SIG-M5 (cell line): ENCODE results near the gene POLE.

Source experiments
- DNase-seq: peaks from one replicate; lab custom pipeline; 2025; lab: John Stamatoyannopoulos, UW

POLE gene

DNA sequence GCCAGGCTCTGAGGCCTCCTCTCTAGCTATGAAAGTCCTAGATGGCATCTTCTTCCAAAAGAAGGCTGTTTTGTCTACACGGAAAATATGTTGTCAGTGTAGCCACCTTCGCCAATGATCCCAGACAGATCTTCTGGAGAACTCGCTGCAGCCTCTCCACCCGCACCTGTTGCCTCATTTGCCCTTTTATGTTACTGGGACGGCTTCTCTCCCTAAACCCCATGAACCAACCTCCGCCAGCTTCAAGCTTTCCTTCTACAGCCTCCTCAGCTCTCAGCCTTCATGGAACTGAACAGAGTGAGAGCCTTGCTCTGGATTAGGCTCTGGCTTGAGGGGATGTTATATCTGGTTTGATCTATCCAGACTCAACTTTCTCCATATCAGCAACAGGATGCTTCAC lies 57.8 kb downstream of the POLE start:
- DNase-seq, result no peak

DNA sequence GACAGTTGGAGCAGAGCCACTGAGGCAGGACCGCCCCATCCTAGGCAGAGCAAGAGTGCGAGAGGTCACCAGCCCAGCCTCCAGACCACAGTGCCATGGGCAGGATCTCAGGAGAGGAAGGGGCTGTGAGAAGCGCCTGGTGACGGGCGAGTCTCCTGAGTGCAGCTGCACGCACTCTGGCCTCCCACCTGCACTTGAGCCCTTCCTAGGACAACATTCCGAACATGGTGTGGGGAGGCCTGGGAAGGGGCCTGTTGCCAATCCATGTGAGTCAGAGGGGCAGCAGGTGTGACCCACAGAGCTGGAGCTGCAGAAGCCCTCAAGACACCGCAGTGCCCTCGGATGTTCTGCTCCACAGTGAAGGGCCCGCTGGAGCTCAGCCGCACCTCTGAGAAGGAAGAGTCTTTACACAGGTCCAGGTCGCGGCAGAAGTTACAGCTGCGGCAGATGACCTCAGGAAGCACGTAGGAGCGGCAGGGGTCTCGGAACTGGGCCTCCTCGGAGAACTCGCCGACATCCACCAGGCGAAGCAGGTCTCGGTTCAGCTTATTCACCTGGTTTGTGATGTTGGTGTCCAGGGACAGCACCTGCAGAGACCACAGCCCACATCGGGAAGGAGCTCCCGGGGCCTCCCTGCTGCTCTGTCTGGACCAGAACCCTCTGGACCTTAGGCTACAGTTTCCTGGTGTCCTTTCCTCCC lies 61.3 kb downstream of the POLE start:
- no peak for DNase-seq

DNA sequence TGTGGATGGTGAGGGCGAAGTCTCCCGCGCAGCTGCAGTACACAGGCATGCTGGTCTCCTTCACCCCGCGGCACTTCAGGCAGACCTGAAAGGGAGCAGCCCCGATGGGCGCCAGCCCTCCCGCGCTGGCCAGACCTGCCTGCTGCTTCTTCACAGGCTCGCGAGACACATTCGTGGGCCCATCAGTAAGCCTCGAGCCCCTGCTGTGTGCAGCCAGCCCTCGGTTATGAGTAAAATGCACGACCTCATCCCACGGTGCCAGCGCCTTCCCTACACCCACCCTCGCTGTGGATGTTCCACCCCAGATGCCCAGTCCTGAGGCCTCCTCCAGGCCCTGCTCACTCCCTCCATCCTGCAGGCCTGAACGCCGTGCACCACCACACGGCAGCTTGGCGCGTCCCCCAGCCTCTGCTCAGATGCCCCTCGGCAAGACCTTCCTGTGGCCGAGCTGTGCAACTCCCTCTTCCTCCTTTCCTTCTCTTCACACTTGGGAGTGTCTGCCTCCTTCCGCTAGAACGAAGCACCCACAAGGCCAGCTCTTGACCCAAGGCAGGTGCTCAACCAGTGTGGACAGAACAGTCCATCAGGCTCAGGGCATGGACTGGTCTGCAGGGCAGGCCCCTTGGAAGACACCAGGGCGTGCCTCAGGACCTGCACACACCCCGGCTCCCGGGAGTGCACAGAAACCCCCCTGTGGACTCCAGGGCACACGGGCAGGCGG lies 62.1 kb downstream of the POLE start:
- no peak for DNase-seq

DNA sequence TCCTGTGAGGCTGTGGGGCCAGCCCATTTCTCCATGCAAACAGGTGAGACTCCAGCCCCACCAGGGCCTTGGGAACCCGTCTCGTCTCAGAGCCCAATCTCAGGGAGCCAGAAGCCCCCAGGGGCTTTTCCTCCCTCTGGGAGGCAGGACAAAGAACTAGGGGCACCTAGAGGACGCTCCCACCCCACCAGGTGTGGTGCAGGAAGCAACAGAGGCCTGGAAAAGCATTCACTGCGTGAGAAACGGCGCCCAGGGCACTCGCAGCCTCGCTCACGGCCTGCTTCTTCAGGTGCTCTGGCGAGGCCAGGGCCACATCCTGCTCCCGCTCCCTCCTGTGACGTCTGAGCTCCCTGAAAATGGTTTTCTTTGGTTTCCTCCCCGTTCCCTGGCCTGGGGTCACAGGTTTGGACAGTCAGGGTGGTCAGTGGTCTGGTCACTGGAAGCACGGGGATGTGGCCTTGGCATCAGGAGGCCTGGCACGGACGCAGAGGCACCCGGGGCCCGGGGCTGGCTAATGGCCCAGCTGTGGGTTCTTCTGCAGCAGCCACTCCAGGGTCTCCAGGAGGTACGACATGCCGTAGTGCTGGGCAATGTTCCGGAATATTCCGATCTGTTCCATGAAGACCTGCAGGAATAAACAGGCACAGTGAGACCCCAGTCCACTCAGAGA lies 62.8 kb downstream of the POLE start:
- DNase-seq, result no peak

DNA sequence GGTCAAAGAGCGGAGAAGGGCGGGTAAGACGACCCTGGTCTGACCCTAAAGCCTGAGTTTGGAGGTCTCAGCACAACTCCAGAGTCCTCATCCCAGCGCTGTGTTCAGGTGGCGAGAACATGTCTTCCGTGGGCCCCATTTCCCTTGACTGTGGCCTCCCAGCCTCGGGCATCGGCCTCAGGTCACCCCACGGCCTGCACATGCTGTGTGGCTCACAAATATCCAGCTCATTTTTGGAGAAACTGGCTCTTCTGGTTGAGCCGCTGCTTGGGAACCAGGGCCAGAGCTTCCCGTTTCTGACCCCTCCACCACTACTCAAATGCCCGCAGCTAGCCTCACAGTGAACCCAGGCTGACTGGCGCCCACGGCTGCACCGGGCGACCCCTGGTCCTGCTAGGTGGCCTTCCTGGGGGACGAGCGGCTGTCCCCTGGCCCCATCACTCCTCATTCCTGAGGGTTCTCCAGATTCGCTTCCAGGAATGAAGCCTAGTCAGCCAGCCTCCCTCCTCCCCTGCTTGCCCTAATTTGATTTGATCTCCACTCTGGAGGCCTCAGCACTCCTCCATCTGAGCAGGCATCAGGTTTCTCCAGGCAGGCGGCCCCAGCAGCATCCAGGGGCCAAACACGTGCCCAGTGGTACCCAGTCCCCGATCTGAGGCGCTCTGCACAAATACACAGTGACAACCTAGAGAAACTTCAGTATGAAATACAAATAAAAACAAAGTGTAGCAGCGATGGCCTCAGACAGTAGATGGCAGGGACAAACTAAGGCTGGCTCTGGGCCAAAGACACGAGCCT lies 63.9 kb downstream of the POLE start:
- DNase-seq, result no peak

DNA sequence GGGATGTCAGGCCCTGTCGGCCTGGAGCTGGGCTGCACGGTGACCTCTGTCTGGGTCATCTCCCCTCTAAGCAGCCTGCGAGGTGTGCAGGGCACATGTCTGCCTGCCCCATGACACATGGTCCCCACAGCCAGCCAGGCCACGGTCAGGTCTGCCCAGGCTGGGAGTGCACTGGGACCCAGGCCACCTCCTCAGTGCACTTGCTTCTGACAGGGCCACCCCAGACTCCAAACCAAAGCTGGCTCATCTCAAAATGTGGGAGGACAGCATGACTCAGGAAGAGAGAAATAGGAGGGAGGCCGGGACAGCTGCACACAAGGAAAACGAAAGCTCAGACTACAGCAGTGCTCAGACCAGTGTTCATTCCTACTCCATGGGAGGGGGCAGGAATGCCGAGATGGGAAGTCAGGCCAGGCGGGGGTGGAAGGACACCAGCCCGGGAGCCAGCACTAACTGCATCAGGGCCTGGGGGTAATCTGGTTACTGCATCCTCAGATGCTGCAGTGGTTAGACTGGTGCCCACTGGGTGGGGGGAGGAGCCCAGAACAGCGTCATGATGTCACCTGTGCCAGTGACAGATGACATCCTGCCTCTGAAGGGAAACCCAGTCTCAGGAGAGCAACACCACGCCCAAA lies 64.6 kb downstream of the POLE start:
- no peak for DNase-seq

DNA sequence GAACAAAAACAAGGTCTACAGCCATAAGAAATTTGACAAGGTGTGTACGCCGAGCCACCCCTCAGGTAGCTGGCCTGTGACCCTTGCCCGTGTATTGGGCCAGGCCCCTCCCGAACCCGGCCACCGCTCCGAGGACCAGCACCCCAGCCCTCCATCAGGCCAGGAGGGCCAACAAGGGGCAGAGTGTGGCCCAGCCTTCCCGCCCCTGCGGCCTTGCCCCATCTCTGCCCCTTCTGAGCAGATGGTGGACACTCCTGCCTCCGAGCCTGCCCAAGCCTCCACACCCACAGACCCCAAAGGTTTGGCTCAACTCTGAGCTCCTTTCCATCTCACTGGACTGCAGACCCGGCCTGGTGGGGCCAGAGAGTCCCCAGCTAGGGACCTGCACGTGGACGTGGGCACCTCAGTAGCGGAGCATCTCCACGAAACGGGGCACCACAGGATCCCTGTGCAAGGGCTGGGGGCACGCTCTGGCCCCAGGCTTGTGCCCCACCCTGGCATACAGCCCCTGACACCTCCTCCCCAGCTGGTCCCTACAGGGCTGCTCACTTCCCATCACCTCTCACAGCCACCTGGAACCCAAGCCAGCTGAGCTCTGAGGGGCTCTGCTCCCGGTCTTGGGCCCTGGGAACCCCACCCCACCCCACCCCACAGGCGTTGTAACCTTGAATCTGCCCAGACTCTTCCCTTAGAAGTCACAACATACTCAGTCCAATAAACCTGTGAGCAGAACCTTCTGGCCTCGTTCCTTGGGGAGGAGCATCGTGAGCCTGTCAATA lies 65.3 kb downstream of the POLE start:
- DNase-seq, result no peak

DNA sequence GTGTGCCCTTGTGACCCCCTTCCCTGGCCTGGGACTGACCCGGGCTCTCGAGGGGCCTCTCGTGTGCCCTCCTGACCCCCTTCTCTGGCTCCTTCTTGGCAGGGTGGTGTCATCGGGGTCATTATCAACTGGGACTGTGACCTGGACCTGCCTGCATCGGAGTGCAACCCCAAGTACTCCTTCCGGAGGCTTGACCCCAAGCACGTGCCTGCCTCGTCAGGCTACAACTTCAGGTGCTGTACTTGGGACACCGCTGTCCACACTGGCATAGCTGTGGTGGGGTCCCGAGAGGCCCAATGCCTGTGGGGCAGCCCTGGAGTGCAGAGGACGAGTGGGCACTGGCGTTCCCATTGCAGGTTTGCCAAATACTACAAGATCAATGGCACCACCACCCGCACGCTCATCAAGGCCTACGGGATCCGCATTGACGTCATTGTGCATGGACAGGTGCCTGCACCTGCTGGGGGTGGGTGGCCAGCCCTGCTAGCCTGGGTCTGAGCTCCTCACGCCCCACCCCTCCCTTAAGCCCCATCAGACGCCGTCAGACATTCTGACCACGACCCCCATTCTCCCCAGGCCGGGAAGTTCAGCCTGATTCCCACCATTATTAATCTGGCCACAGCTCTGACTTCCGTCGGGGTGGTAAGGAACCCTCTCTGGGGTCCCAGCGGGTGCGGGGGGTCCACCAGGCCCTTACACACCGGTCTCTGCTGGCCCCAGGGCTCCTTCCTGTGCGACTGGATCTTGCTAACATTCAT lies 66.1 kb downstream of the POLE start:
- DNase-seq, result no peak

DNA sequence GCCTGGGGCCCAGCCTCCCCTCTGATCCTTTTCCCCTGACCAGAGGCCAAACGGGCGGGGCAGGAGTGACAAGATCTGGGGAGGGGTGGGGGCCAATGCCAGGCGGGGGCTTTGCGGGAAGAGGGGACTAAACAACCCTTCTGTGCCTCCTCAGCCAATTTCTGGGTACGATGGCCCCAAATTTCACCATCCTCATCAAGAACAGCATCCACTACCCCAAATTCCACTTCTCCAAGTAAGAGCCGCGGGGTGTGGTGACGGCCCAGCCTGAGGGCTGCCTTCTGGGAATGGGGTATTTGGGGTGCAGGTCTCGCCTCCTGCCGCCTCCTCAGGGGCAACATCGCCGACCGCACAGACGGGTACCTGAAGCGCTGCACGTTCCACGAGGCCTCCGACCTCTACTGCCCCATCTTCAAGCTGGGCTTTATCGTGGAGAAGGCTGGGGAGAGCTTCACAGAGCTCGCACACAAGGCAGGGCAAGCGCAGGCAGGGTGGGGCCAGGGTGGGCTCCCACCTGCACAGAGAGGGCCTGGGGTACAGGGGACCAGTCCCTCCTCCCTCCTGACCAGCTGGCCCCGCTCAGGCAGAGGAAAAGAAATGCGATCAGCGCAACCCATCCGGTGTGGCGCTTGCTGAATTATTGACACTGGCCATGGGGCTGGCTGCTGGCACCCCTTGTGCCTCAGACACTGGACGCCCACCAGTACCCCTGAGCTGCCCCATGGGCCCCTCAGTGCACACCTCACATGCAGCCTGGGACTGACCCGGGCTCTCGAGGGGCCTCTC lies 66.8 kb downstream of the POLE start:
- DNase-seq, result no peak

DNA sequence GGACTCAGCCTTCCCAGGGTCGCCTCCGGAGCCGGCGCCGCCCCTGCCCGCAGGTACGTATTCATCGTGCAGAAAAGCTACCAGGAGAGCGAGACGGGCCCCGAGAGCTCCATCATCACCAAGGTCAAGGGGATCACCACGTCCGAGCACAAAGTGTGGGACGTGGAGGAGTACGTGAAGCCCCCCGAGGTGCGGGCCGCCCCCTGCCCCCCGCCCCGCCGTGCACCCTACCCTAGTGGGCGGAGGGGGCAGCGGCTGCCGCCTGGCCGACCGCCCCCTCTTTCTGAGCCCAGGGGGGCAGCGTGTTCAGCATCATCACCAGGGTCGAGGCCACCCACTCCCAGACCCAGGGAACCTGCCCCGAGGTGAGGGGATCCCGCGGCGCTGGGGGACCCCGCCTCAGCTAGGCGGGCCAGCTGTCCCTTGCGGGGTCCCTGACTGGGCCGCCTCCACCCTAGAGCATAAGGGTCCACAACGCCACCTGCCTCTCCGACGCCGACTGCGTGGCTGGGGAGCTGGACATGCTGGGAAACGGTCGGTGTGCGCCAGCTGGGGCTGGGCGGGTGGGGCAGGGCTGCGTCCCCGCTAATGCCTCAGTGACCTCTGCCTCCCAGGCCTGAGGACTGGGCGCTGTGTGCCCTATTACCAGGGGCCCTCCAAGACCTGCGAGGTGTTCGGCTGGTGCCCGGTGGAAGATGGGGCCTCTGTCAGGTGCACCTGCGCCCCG lies 67.6 kb downstream of the POLE start:
- no peak for DNase-seq

DNA sequence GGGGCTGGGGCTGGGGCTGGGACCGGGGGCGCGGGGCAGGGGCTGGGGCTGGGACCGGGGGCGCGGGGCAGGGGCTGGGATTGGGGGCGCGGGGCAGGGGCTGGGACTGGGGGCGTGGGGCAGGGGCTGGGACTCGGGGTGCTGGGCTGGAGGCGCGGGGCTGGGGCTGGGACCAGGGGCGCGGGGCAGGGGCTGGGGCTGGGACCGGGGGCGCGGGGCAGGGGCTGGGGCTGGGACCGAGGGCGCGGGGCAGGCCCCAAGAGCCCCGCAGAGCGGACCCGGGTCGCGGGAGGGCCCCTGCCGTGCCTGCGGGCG lies 68.1 kb downstream of the POLE start:
- DNase-seq, result no peak

DNA sequence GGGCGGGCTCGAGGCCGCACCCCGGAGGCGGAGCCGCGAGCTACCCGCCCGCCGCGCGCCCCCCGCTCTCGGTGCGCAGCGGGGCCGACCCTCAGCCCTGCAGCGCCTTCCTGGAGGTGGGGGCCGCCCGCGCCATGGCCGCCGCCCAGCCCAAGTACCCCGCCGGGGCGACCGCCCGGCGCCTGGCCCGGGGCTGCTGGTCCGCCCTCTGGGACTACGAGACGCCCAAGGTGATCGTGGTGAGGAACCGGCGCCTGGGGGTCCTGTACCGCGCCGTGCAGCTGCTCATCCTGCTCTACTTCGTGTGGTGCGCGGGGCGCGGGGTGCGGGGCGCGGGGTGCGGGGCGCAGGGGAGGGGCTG lies 68.5 kb downstream of the POLE start, which contains the start of gene P2RX2:
Gene P2RX2, plus strand, starts transcription at position 94 of the 361 bp plus-strand sequence. Its CDS starts 41 bp downstream, at position 135.
- no peak for DNase-seq

DNA sequence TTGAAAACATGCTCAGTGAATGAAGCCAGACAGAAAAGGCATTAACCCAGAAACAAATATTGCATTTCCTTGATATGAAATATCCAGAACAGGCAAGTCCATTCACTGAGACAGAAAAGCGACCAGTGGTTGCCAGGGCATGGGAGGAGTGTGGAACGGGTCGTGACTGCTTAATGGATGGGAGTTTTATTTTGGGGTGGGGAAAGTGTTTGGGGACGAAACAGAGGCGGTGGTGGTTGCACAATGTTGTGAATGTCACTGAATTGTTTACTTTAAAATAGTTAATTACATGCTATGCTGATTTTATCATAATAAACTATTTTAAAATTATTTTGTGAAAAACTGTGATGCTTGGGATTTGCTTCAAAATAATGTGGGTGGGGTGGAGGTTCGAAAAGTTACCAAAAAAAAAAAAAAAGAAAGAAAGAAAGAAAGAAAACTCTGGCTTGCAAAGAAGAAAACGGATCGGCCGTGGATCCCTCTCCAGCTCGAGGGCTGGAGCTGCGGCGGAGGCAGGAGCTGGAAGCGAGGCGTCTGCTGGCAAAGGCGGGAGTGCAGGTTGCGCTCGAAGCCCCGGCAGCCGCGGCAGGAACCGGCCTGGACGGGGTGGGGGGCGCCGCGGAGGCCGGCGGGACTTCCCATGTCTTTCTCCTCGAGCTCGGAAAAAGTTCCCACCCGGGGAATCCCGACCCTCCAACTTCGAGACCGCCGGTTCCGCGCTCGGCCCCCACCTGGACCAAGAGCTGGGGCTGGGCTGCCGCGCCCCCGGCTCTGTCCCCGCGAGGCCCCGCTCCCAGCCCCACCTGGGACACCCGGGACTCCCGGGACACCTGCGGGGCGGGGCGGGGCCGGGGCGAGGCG lies 69.1 kb downstream of the POLE start:
- DNase-seq, result no peak

DNA sequence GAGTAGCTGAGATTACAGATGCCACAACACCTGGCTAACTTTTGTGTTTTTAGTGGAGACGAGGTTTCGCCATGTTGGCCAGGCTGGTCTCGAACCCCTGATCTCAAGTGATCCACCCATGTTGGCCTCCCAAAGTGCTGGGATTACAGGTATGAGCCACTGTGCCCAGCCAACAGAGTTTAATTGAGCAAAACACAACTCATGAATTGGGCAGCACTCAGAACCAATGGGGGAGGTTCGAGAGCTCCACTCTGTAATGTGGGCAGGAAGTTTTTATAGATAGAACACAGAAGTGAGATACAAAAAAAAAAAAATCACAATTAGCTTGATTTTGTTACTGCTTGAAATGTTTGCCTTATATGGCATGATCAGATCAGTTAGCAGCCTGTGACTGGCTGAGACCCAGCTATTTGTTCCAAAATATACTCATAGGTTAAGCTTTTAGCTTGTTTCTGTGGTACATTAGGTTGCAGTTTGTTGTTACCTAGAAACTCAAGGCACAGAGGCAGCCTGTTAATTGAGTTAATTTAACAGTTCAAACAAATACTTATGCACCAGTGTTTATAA lies 69.9 kb downstream of the POLE start:
- DNase-seq, result no peak

DNA sequence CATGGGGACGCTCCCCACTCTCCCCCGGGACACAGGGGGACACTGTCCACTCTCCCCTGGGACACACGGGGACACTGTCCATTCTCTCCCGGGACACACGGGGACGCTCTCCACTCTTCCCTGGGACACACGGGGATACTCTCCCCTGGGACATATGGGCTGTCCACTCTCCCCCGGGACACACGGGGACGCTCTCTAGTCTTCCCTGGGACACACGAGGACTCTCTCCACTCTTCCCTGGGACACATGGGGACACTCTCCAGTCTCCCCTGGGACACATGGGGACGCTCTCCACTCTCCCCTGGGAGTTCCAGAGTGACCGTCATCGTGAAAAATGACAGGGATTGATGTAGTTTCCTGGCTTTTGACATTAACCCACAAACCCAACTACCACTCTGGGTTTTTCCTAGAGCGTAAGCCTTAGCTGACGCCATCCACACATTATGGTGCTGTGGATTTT lies 71.5 kb downstream of the POLE start:
- no peak for DNase-seq

DNA sequence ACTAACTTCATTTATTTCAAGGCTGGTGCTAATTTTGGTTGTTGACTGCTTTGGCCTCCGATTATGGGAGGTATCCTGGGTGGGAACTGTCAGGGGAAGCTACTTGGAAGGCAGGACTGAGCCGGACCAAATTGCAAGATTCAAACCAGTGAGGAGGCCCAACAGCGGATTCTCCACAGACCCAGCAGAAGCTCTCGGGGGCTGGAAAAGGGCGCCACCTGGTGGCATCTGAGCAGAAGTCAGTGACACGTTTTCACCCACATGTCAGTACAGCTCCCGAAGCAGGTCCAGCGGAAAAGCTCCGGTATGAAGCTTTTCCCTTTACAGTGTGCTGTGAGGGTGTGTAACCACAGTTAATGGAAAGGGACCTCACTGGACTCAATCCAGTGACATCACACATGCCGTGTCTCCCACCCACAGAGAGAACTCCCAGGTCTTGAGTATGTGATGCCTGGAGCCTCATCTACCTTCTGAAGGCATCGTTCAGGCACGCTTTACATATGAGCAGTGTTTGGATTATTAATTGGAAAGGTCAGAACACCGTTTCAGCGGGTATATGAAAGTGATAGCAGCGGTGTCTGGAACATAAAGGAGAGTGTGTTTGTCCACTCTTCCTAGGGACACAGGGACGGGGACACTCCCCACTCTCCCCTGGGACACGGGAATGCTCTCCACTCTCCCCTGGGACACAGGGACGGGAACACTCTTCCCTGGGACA lies 72.1 kb downstream of the POLE start:
- DNase-seq, result no peak

DNA sequence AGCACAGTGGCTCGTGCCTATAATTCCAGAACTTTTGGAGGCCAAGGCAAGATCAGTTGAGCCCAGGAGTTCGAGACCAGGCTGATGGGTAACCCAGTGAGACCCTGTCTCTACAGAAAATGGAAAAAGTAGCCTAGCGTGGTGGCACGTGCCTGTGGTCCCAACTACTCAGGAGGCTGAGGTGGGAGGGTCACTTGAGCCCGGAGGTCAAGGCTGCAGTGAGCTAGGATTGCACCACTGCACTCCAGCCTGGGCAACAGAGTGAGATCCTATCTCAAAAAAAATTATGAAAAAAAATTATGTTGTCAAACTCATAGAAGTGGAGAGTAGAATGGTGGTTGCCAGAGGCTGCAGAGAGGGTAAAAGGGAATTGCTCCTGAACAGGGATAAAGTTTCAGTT lies 73.1 kb downstream of the POLE start:
- DNase-seq, result no peak
